Stimulated activated naive CD8-positive, alpha-beta T cell treated with anti-CD3 and anti-CD28 coated beads, Interleukin-15, Interleukin-2, amounts not matched to agents 100 ng/mL and 50 ng/mL, for 24 hours (primary cell): ENCODE results near the gene LRMDA.

Experiments
- H3K27ac Mint-ChIP-seq: one replicate; pipeline ENCODE4 v1.8.0; 2021; ENCODE audit warnings: mild to moderate bottlenecking, mixed read lengths
- H3K27me3 Mint-ChIP-seq: one replicate; pipeline ENCODE4 v1.8.0; 2021; ENCODE audit warnings: mixed read lengths
- H3K36me3 Mint-ChIP-seq: one replicate; pipeline ENCODE4 v1.8.0; 2021; ENCODE audit warnings: low read depth, mixed read lengths
- H3K4me1 Mint-ChIP-seq: one replicate; pipeline ENCODE4 v1.8.0; 2021; ENCODE audit warnings: low read depth, mixed read lengths
- H3K4me3 Mint-ChIP-seq: one replicate; pipeline ENCODE4 v1.8.0; 2021; ENCODE audit warnings: mild to moderate bottlenecking, mixed read lengths
- H3K9me3 Mint-ChIP-seq: one replicate; pipeline ENCODE4 v1.8.0; 2021; ENCODE audit warnings: mixed read lengths

LRMDA gene

GRCh38 chr10:75919913-75920312 lies 488.5 kb downstream of the LRMDA start:
- Mint-ChIP-seq H3K9me3 (no peaks in the 10 kb centered on the region), H3K36me3 (no peaks in the 10 kb centered on the region), H3K4me3 (no peak overlapping the region), H3K4me1 (no peaks in the 10 kb centered on the region), H3K27me3 (peaks cover 6% of the 10 kb centered on the region), H3K27ac (no peak overlapping the region)

GRCh38 chr10:75922435-75922834 lies 491.0 kb downstream of the LRMDA start:
- Mint-ChIP-seq H3K27ac (no peak overlapping the region), H3K4me3 (no peak overlapping the region), H3K4me1 (no peaks in the 10 kb centered on the region), H3K9me3 (no peaks in the 10 kb centered on the region), H3K27me3 (peaks cover 10% of the 10 kb centered on the region), H3K36me3 (no peaks in the 10 kb centered on the region)

- Mint-ChIP-seq H3K4me3 (no peak overlapping the region), H3K36me3 (no peaks in the 10 kb centered on the region), H3K27ac (no peak overlapping the region), H3K4me1 (no peaks in the 10 kb centered on the region), H3K27me3 (peaks cover 10% of the 10 kb centered on the region), H3K9me3 (no peaks in the 10 kb centered on the region)
These were observed 493.0 kb downstream of the LRMDA start for GRCh38 chr10:75924309-75924902.

GRCh38 chr10:75925999-75926398 lies 494.6 kb downstream of the LRMDA start:
- H3K9me3 Mint-ChIP-seq, result no peaks in the 10 kb centered on the region
- H3K27me3 Mint-ChIP-seq, result peaks cover 13% of the 10 kb centered on the region
- H3K27ac Mint-ChIP-seq, result no peak overlapping the region
- H3K4me3 Mint-ChIP-seq, result no peak overlapping the region
- no peaks in the 10 kb centered on the region for H3K4me1 Mint-ChIP-seq
- H3K36me3 Mint-ChIP-seq, result no peaks in the 10 kb centered on the region

- no peaks in the 10 kb centered on the region for H3K4me1 Mint-ChIP-seq
- H3K27me3 Mint-ChIP-seq, result peaks cover 13% of the 10 kb centered on the region
- H3K4me3 Mint-ChIP-seq, result no peak overlapping the region
- no peaks in the 10 kb centered on the region for H3K9me3 Mint-ChIP-seq
- no peak overlapping the region for H3K27ac Mint-ChIP-seq
- no peaks in the 10 kb centered on the region for H3K36me3 Mint-ChIP-seq
These were observed 495.3 kb downstream of the LRMDA start for GRCh38 chr10:75926763-75927162.

GRCh38 chr10:75928231-75928630 lies 496.8 kb downstream of the LRMDA start:
- peaks cover 13% of the 10 kb centered on the region for H3K27me3 Mint-ChIP-seq
- H3K4me3 Mint-ChIP-seq, result no peak overlapping the region
- no peaks in the 10 kb centered on the region for H3K36me3 Mint-ChIP-seq
- no peak overlapping the region for H3K27ac Mint-ChIP-seq
- no peaks in the 10 kb centered on the region for H3K4me1 Mint-ChIP-seq
- no peaks in the 10 kb centered on the region for H3K9me3 Mint-ChIP-seq

GRCh38 chr10:75929630-75930161 lies 498.3 kb downstream of the LRMDA start:
- Mint-ChIP-seq H3K36me3 (no peaks in the 10 kb centered on the region), H3K9me3 (no peaks in the 10 kb centered on the region), H3K4me3 (no peak overlapping the region), H3K27ac (no peak overlapping the region), H3K4me1 (no peaks in the 10 kb centered on the region), H3K27me3 (peaks cover 7% of the 10 kb centered on the region)

GRCh38 chr10:75932921-75933320 lies 501.5 kb downstream of the LRMDA start:
- Mint-ChIP-seq H3K36me3 (no peaks in the 10 kb centered on the region), H3K4me1 (no peaks in the 10 kb centered on the region), H3K27me3 (peaks cover 3% of the 10 kb centered on the region), H3K4me3 (no peak overlapping the region), H3K27ac (no peak overlapping the region), H3K9me3 (no peaks in the 10 kb centered on the region)

- peaks cover 3% of the 10 kb centered on the region for H3K27me3 Mint-ChIP-seq
- H3K27ac Mint-ChIP-seq, result no peak overlapping the region
- H3K9me3 Mint-ChIP-seq, result no peaks in the 10 kb centered on the region
- H3K4me3 Mint-ChIP-seq, result no peak overlapping the region
- H3K36me3 Mint-ChIP-seq, result no peaks in the 10 kb centered on the region
- H3K4me1 Mint-ChIP-seq, result no peaks in the 10 kb centered on the region
These were observed 503.8 kb downstream of the LRMDA start for GRCh38 chr10:75935240-75935639.

- H3K4me1 Mint-ChIP-seq, result no peaks in the 10 kb centered on the region
- no peaks in the 10 kb centered on the region for H3K9me3 Mint-ChIP-seq
- H3K27me3 Mint-ChIP-seq, result peaks cover 1% of the 10 kb centered on the region
- no peak overlapping the region for H3K4me3 Mint-ChIP-seq
- H3K36me3 Mint-ChIP-seq, result no peaks in the 10 kb centered on the region
- H3K27ac Mint-ChIP-seq, result no peak overlapping the region
These were observed 504.4 kb downstream of the LRMDA start for GRCh38 chr10:75935650-75936400.

GRCh38 chr10:75936841-75937240 lies 505.4 kb downstream of the LRMDA start:
- H3K9me3 Mint-ChIP-seq, result no peaks in the 10 kb centered on the region
- no peaks in the 10 kb centered on the region for H3K4me1 Mint-ChIP-seq
- no peak overlapping the region for H3K4me3 Mint-ChIP-seq
- no peaks in the 10 kb centered on the region for H3K27me3 Mint-ChIP-seq
- no peak overlapping the region for H3K27ac Mint-ChIP-seq
- H3K36me3 Mint-ChIP-seq, result no peaks in the 10 kb centered on the region

GRCh38 chr10:75937823-75938222 lies 506.4 kb downstream of the LRMDA start:
- H3K27me3 Mint-ChIP-seq, result no peaks in the 10 kb centered on the region
- no peaks in the 10 kb centered on the region for H3K36me3 Mint-ChIP-seq
- no peak overlapping the region for H3K27ac Mint-ChIP-seq
- no peaks in the 10 kb centered on the region for H3K4me1 Mint-ChIP-seq
- no peaks in the 10 kb centered on the region for H3K9me3 Mint-ChIP-seq
- no peak overlapping the region for H3K4me3 Mint-ChIP-seq

GRCh38 chr10:75938380-75939122 lies 507.1 kb downstream of the LRMDA start:
- Mint-ChIP-seq H3K9me3 (no peaks in the 10 kb centered on the region), H3K36me3 (no peaks in the 10 kb centered on the region), H3K4me3 (no peak overlapping the region), H3K27ac (no peak overlapping the region), H3K27me3 (no peaks in the 10 kb centered on the region), H3K4me1 (no peaks in the 10 kb centered on the region)

- peaks cover 4% of the 10 kb centered on the region for H3K9me3 Mint-ChIP-seq
- no peaks in the 10 kb centered on the region for H3K4me1 Mint-ChIP-seq
- no peak overlapping the region for H3K4me3 Mint-ChIP-seq
- no peak overlapping the region for H3K27ac Mint-ChIP-seq
- no peaks in the 10 kb centered on the region for H3K36me3 Mint-ChIP-seq
- peaks cover 5% of the 10 kb centered on the region for H3K27me3 Mint-ChIP-seq
These were observed 508.1 kb downstream of the LRMDA start for GRCh38 chr10:75939541-75939940.

GRCh38 chr10:75940742-75941141 lies 509.3 kb downstream of the LRMDA start:
- H3K27ac Mint-ChIP-seq, result no peak overlapping the region
- no peaks in the 10 kb centered on the region for H3K4me1 Mint-ChIP-seq
- H3K4me3 Mint-ChIP-seq, result no peak overlapping the region
- H3K27me3 Mint-ChIP-seq, result peaks cover 5% of the 10 kb centered on the region
- H3K9me3 Mint-ChIP-seq, result peaks cover 13% of the 10 kb centered on the region
- H3K36me3 Mint-ChIP-seq, result no peaks in the 10 kb centered on the region
